OCI-LY1 (cell line): ENCODE results near the gene SHROOM4.

Experiments used
- H2AFZ ChIP-seq: fragments of 200-600 bp; sonication (generic), shearing (Covaris generic); 2 replicates; pipeline ENCODE4 v1.6.0; 2014; ENCODE audit warnings: antibody characterized with exemption, mild to moderate bottlenecking, low read length
- H3F3A ChIP-seq: fragments of 200-600 bp; sonication (generic), shearing (Covaris generic); 2 replicates; pipeline ENCODE4 v1.6.0; 2014; ENCODE audit warnings: mild to moderate bottlenecking, antibody characterized with exemption, low read length, moderate library complexity; ENCODE audit not compliant: insufficient read depth
- H3K27ac ChIP-seq: fragments of 200-600 bp; sonication (generic); 2 replicates; pipeline ENCODE4 v1.5.1; 2014; ENCODE audit warnings: low read length, mixed run types, mild to moderate bottlenecking, low read depth; ENCODE audit not compliant: poor library complexity, severe bottlenecking
- H3K27me3 ChIP-seq: fragments of 200-600 bp; sonication (generic); 2 replicates; pipeline ENCODE4 v1.6.0; 2014; ENCODE audit warnings: antibody characterized with exemption, mild to moderate bottlenecking, low read length, moderate library complexity; ENCODE audit not compliant: insufficient read depth
- H3K36me3 ChIP-seq: fragments of 200-600 bp; sonication (generic); 2 replicates; pipeline ENCODE4 v1.6.1; 2014; ENCODE audit warnings: mild to moderate bottlenecking, antibody characterized with exemption, low read length, moderate library complexity, mixed read lengths; ENCODE audit not compliant: insufficient read depth
- H3K4me1 ChIP-seq: fragments of 200-600 bp; sonication (generic); 2 replicates; pipeline ENCODE4 v1.5.1; 2014; ENCODE audit warnings: mild to moderate bottlenecking, low read length, moderate library complexity; ENCODE audit not compliant: insufficient read depth, severe bottlenecking
- H3K4me2 ChIP-seq: fragments of 200-600 bp; sonication (generic), shearing (Covaris generic); 2 replicates; pipeline ENCODE4 v1.6.1; 2014; ENCODE audit warnings: low read length
- H3K4me3 ChIP-seq: fragments of 200-600 bp; sonication (generic); 2 replicates; pipeline ENCODE4 v1.5.1; 2014; ENCODE audit warnings: low read length, low read depth, mild to moderate bottlenecking, mixed read lengths; ENCODE audit not compliant: poor library complexity, severe bottlenecking
- H3K79me2 ChIP-seq: fragments of 200-600 bp; shearing (Covaris generic); 2 replicates; pipeline ENCODE4 v1.6.1; 2016; ENCODE audit warnings: mixed run types, low read length, mixed read lengths; ENCODE audit not compliant: insufficient read depth
- H3K9ac ChIP-seq: fragments of 200-600 bp; sonication (generic), shearing (Covaris generic); 2 replicates; pipeline ENCODE4 v1.6.1; 2014; ENCODE audit warnings: mild to moderate bottlenecking, low read length, mixed read lengths
- H3K9me2 ChIP-seq: fragments of 200-600 bp; sonication (generic), shearing (Covaris generic); 2 replicates; pipeline ENCODE4 v1.6.1; 2014; ENCODE audit warnings: low read depth, mild to moderate bottlenecking, low read length, mixed read lengths
- H3K9me3 ChIP-seq: fragments of 200-600 bp; shearing (Covaris generic); 2 replicates; pipeline ENCODE4 v1.6.1; 2014; ENCODE audit warnings: low read length, mixed read lengths
- H4K20me1 ChIP-seq: fragments of 200-600 bp; sonication (generic), shearing (Covaris generic); 2 replicates; pipeline ENCODE4 v1.6.0; 2016; ENCODE audit warnings: mild to moderate bottlenecking, low read length; ENCODE audit not compliant: insufficient read depth
- CTCF ChIP-seq: fragments of 200-600 bp; sonication (generic), shearing (Covaris generic); IDR thresholded peaks from 2 replicates; pipeline ENCODE4 v1.5.1; 2017; ENCODE audit warnings: mild to moderate bottlenecking, antibody characterized with exemption, low read length, moderate library complexity, mixed read lengths
- EZH2 ChIP-seq: fragments of 200-600 bp; sonication (generic), shearing (Covaris generic); IDR thresholded peaks from 2 replicates; pipeline ENCODE4 v1.8.0; 2017; ENCODE audit warnings: borderline replicate concordance, mixed run types, mild to moderate bottlenecking, antibody characterized with exemption, low read length, moderate library complexity, mixed read lengths

Gene SHROOM4

GRCh38 chrX:50668860-50669259 is 145.1 kb downstream of the SHROOM4 start:
- Histone ChIP-seq H3K9me2 (no peaks in the 10 kb centered on the region), H3K36me3 (no peaks in the 10 kb centered on the region), H3K4me3 (no peak overlapping the region), H3K27me3 (no peaks in the 10 kb centered on the region), H3F3A (no peaks in the 10 kb centered on the region), H3K4me2 (no peak overlapping the region), H3K27ac (no peak overlapping the region), H3K9ac (no peak overlapping the region), H3K4me1 (no peaks in the 10 kb centered on the region), H3K79me2 (no peaks in the 10 kb centered on the region), H3K9me3 (no peaks in the 10 kb centered on the region), H2AFZ (no peak overlapping the region), H4K20me1 (no peaks in the 10 kb centered on the region)
- TF ChIP-seq EZH2 (no peak), CTCF (no peak)

GRCh38 chrX:50648156-50648555 is 165.8 kb downstream of the SHROOM4 start:
- Histone ChIP-seq H3K36me3 (no peaks in the 10 kb centered on the region), H3K4me2 (no peak overlapping the region), H3F3A (no peaks in the 10 kb centered on the region), H3K4me3 (no peak overlapping the region), H2AFZ (no peak overlapping the region), H3K79me2 (no peaks in the 10 kb centered on the region), H3K9me3 (no peaks in the 10 kb centered on the region), H3K27me3 (no peaks in the 10 kb centered on the region), H3K4me1 (no peaks in the 10 kb centered on the region), H3K9ac (no peak overlapping the region), H4K20me1 (no peaks in the 10 kb centered on the region), H3K27ac (no peak overlapping the region), H3K9me2 (no peaks in the 10 kb centered on the region)
- TF ChIP-seq CTCF, result no peak
- no peak for TF ChIP-seq EZH2

GRCh38 chrX:50644496-50644895 is 169.5 kb downstream of the SHROOM4 start:
- Histone ChIP-seq H4K20me1 (no peaks in the 10 kb centered on the region), H3K9ac (no peak overlapping the region), H3K9me3 (no peaks in the 10 kb centered on the region), H3K27ac (no peak overlapping the region), H2AFZ (no peak overlapping the region), H3K79me2 (no peaks in the 10 kb centered on the region), H3K9me2 (no peaks in the 10 kb centered on the region), H3K36me3 (no peaks in the 10 kb centered on the region), H3K4me1 (no peaks in the 10 kb centered on the region), H3K4me2 (no peak overlapping the region), H3K4me3 (no peak overlapping the region), H3F3A (no peaks in the 10 kb centered on the region), H3K27me3 (no peaks in the 10 kb centered on the region)
- TF ChIP-seq EZH2 (no peak), CTCF (no peak)
